CD14-positive monocyte (primary cell): Measurements from ENCODE around the gene ANKRD31. TPM values are rescaled to one million over a fixed set of nuclear protein-coding genes. Genes with fewer than 3 reads are reported as not detected.

ENCODE experiments used
- DNase-seq, 3 donors: peaks; one replicate each; pipeline ENCODE4 v3.0.0-alpha.2; 2011 to 2022
- H2AFZ ChIP-seq: 2 replicates; pipeline ENCODE4 v1.6.0; 2012; ENCODE audit warnings: mild to moderate bottlenecking, low read depth, low read length, inconsistent platforms; ENCODE audit not compliant: insufficient read depth, poor library complexity, severe bottlenecking
- H3K27ac ChIP-seq, 2 donors: 1 replicate in 1 of 2; 2 replicates in 1 of 2; pipeline ENCODE4 v1.5.1; 2012 to 2013; ENCODE audit warnings: low read length in 2 of 2, control low read depth in 1 of 2, inconsistent platforms in 1 of 2, low read depth in 1 of 2, mild to moderate bottlenecking in 1 of 2
- H3K27me3 ChIP-seq, 2 donors: one replicate each; pipeline versions ENCODE4 v1.6.0 to v1.6.1; 2011 to 2013; ENCODE audit warnings: low read length in 2 of 2; ENCODE audit not compliant: control insufficient read depth in 2 of 2, insufficient read depth in 2 of 2
- H3K36me3 ChIP-seq, 2 donors: replicated peaks in 1 of 2; 1 replicate in 1 of 2; 2 replicates in 1 of 2; pipeline versions ENCODE4 v1.5.1 to v1.6.1; 2012 to 2013; ENCODE audit warnings: low read length in 2 of 2, control low read depth in 1 of 2, inconsistent platforms in 1 of 2, mild to moderate bottlenecking in 1 of 2; ENCODE audit not compliant: insufficient read depth in 2 of 2, control insufficient read depth in 1 of 2
- H3K4me1 ChIP-seq, 2 donors: 1 replicate in 1 of 2; 2 replicates in 1 of 2; pipeline versions ENCODE4 v1.5.1 to v1.6.1; 2012 to 2013; ENCODE audit warnings: low read length in 2 of 2, control low read depth in 1 of 2, inconsistent platforms in 1 of 2, mild to moderate bottlenecking in 1 of 2, moderate library complexity in 1 of 2; ENCODE audit not compliant: insufficient read depth in 2 of 2, control insufficient read depth in 1 of 2
- H3K4me2 ChIP-seq: replicated peaks from 2 replicates; pipeline ENCODE3; 2012; ENCODE audit warnings: low read length, moderate library complexity, mild to moderate bottlenecking; ENCODE audit not compliant: poor library complexity, severe bottlenecking; ENCODE audit errors: extremely low read depth
- H3K4me3 ChIP-seq, 3 experiments: fragments of 200-600 bp in 1 of 3; sonication (generic) in 1 of 3; replicated peaks in 1 of 3; 1 replicate in 2 of 3; 2 replicates in 1 of 3; pipeline ENCODE4 v1.5.1; 2011 to 2013; ENCODE audit warnings: low read length in 3 of 3, mild to moderate bottlenecking in 3 of 3, control low read depth in 2 of 3, low read depth in 2 of 3, inconsistent platforms in 1 of 3, moderate library complexity in 1 of 3
- H3K79me2 ChIP-seq: 2 replicates; pipeline ENCODE4 v1.6.0; 2012; ENCODE audit warnings: mild to moderate bottlenecking, control low read depth, inconsistent platforms, low read length, moderate library complexity; ENCODE audit not compliant: insufficient read depth
- H3K9ac ChIP-seq: 2 replicates; pipeline ENCODE4 v1.6.0; 2017; ENCODE audit warnings: low read length, mild to moderate bottlenecking; ENCODE audit not compliant: insufficient read depth, poor library complexity, severe bottlenecking
- H3K9me3 ChIP-seq, 2 donors: replicated peaks in 1 of 2; 1 replicate in 1 of 2; 2 replicates in 1 of 2; pipeline versions ENCODE4 v1.5.1 to v1.6.1; 2012 to 2013; ENCODE audit warnings: low read length in 2 of 2, control low read depth in 1 of 2; ENCODE audit not compliant: control insufficient read depth in 1 of 2, insufficient read depth in 1 of 2
- H4K20me1 ChIP-seq: 2 replicates; pipeline ENCODE4 v1.6.0; 2012; ENCODE audit warnings: mild to moderate bottlenecking, low read length, control low read depth, moderate library complexity; ENCODE audit not compliant: insufficient read depth
- H3K27ac Mint-ChIP-seq, 7 donors: one replicate each; pipeline ENCODE4 v1.8.0; 2020; ENCODE audit warnings: mild to moderate bottlenecking in 7 of 7, mixed read lengths in 7 of 7, moderate library complexity in 6 of 7, inconsistent platforms in 2 of 7
- H3K27me3 Mint-ChIP-seq, 3 donors: one replicate each; pipeline ENCODE4 v1.8.0; 2021 to 2022; ENCODE audit warnings: low read depth in 3 of 3, mild to moderate bottlenecking in 3 of 3, mixed read lengths in 3 of 3, moderate library complexity in 3 of 3, inconsistent platforms in 1 of 3
- H3K36me3 Mint-ChIP-seq, 2 donors: one replicate each; pipeline ENCODE4 v1.8.0; 2020; ENCODE audit warnings: mixed read lengths in 2 of 2, inconsistent platforms in 1 of 2, mild to moderate bottlenecking in 1 of 2
- H3K4me1 Mint-ChIP-seq: one replicate; pipeline ENCODE4 v1.8.0; 2020; ENCODE audit warnings: mild to moderate bottlenecking, mixed read lengths
- H3K4me3 Mint-ChIP-seq, 2 donors: one replicate each; pipeline ENCODE4 v1.8.0; 2020; ENCODE audit warnings: mild to moderate bottlenecking in 2 of 2, mixed read lengths in 2 of 2, moderate library complexity in 1 of 2
- H3K9me3 Mint-ChIP-seq, 7 donors: one replicate each; pipeline ENCODE4 v1.8.0; 2020 to 2022; ENCODE audit warnings: mixed read lengths in 7 of 7, mild to moderate bottlenecking in 6 of 7, moderate library complexity in 6 of 7, inconsistent platforms in 2 of 7
- CTCF ChIP-seq: fragments of 200-600 bp; IDR thresholded peaks from one replicate; pipeline ENCODE4 v1.8.0; 2022; ENCODE audit warnings: antibody characterized with exemption, mild to moderate bottlenecking
- WGBS: methylation state at CpG from one replicate; pipeline ENCODE4 v1.1.5; 2013; ENCODE audit warnings: missing lambda C conversion rate; ENCODE audit not compliant: insufficient coverage; 5-methylcytosine and 5-hydroxymethylcytosine counted together
- intact Hi-C, 2 donors: fragments of 100-400 bp; cut with micrococcal nuclease; formaldehyde crosslinking; loops; one replicate each; pipeline versions ENCODE4 v1.15.0 to v1.15.1; 2023
- polyA plus RNA-seq, 3 donors: library from polyadenylated mRNA; depleted of rRNA in 1 of 3; unstranded in 2 of 3; stranded (reverse) in 1 of 3; fragments of 300-500 nt in 2 of 3; fragments of >200 nt in 1 of 3; fragmentation: Illumina TruSeq in 2 of 3; gene quantifications; 1 replicate in 2 of 3; 2 replicates in 1 of 3; pipeline ENCODE4 v1.2.3, GENCODE V29; 2012 to 2021

The ANKRD31 gene
- polyA plus RNA-seq, 3 donors = 0.05 TPM; not detected in 2

- Histone ChIP-seq H3K36me3 (no peaks in the 10 kb centered on the region), H2AFZ (no peak overlapping the region), H3K4me2 (no peak overlapping the region), H3K27ac (no peak overlapping the region), H3K79me2 (no peaks in the 10 kb centered on the region), H3K9ac (no peak overlapping the region), H3K9me3 (peaks cover 0 to 10% of the 10 kb centered on the region in 2 donors), H3K27me3 (no peaks in the 10 kb centered on the region), H3K4me3 (no peak overlapping the region), H4K20me1 (no peaks in the 10 kb centered on the region), H3K4me1 (no peaks in the 10 kb centered on the region)
- Mint-ChIP-seq H3K27ac (no peak overlapping the region), H3K27me3 (peaks cover 0 to 2% (median 0%) of the 10 kb centered on the region in 3 donors), H3K36me3 (no peaks in the 10 kb centered on the region), H3K9me3 (peaks cover 5 to 17% (median 9%) of the 10 kb centered on the region in 7 donors), H3K4me3 (no peak overlapping the region), H3K4me1 (no peaks in the 10 kb centered on the region)
- intact Hi-C loops = no loop called here
- 100% methylated on average over 2 of the region's 4 CpGs for WGBS
- no peak for DNase-seq
- no peak for TF ChIP-seq CTCF
Observed at GRCh38 chr5:75214928-75215327, 21.8 kb downstream of the ANKRD31 start.

GRCh38 chr5:75214409-75214808 lies 22.3 kb downstream of the ANKRD31 start:
- Histone ChIP-seq H3K27me3 (no peaks in the 10 kb centered on the region), H3K9ac (no peak overlapping the region), H3K4me1 (no peaks in the 10 kb centered on the region), H2AFZ (no peak overlapping the region), H4K20me1 (no peaks in the 10 kb centered on the region), H3K4me2 (no peak overlapping the region), H3K79me2 (no peaks in the 10 kb centered on the region), H3K4me3 (no peak overlapping the region), H3K36me3 (no peaks in the 10 kb centered on the region), H3K9me3 (peaks cover 0 to 10% of the 10 kb centered on the region in 2 donors), H3K27ac (no peak overlapping the region)
- 86% methylated on average over 1 of the region's 2 CpGs for WGBS
- no peak overlapping the region for H3K27ac Mint-ChIP-seq
- peaks cover 5 to 17% (median 9%) of the 10 kb centered on the region in 7 donors for H3K9me3 Mint-ChIP-seq
- intact Hi-C loops = no loop called here
- TF ChIP-seq CTCF = no peak
- peaks cover 0 to 2% (median 0%) of the 10 kb centered on the region in 3 donors for H3K27me3 Mint-ChIP-seq
- DNase-seq = no peak
- H3K4me1 Mint-ChIP-seq = no peaks in the 10 kb centered on the region
- H3K36me3 Mint-ChIP-seq = no peaks in the 10 kb centered on the region
- no peak overlapping the region for H3K4me3 Mint-ChIP-seq
